Mammary epithelial cell (primary cell): ENCODE data around the gene OCRL.

Experiments
- EZH2 ChIP-seq: IDR thresholded peaks from 2 replicates; pipeline ENCODE4 v1.6.1; 2012; ENCODE audit warnings: low read length, inconsistent platforms, borderline replicate concordance
- TF ChIP-seq, protein P1 (sequence below), 2 donors: IDR thresholded peaks in 1 of 2; conservative IDR thresholded peaks in 1 of 2; 2 replicates each; pipeline ENCODE4 v1.5.1; 2011 to 2012; ENCODE audit warnings: inconsistent platforms in 2 of 2, low read length in 2 of 2, mild to moderate bottlenecking in 2 of 2, control low read depth in 1 of 2, low read depth in 1 of 2; ENCODE audit not compliant: insufficient read depth in 1 of 2; ENCODE audit errors: extremely low read depth in 1 of 2

- TF ChIP-seq EZH2, result no peak
- TF ChIP-seq, protein P1, sequence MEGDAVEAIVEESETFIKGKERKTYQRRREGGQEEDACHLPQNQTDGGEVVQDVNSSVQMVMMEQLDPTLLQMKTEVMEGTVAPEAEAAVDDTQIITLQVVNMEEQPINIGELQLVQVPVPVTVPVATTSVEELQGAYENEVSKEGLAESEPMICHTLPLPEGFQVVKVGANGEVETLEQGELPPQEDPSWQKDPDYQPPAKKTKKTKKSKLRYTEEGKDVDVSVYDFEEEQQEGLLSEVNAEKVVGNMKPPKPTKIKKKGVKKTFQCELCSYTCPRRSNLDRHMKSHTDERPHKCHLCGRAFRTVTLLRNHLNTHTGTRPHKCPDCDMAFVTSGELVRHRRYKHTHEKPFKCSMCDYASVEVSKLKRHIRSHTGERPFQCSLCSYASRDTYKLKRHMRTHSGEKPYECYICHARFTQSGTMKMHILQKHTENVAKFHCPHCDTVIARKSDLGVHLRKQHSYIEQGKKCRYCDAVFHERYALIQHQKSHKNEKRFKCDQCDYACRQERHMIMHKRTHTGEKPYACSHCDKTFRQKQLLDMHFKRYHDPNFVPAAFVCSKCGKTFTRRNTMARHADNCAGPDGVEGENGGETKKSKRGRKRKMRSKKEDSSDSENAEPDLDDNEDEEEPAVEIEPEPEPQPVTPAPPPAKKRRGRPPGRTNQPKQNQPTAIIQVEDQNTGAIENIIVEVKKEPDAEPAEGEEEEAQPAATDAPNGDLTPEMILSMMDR (conservative IDR thresholded peaks at IDR 0.05 in 1 of 2, IDR thresholded peaks at IDR 0.05 in 1 of 2; ENCODE audit: extremely low read depth in 1 of 2, insufficient read depth in 1 of 2, low read depth in 1 of 2, low read length in 2 of 2), result no peak
Measured at GRCh38 chrX:129636175-129636681, 96.2 kb downstream of the OCRL start.
